DMS 273 (cell line): ENCODE results near the gene PIK3C2A.

Experiments
- DNase-seq: peaks from one replicate; lab custom pipeline; 2025; ENCODE audit not compliant: unreplicated experiment; lab: John Stamatoyannopoulos, UW

The PIK3C2A gene

DNA sequence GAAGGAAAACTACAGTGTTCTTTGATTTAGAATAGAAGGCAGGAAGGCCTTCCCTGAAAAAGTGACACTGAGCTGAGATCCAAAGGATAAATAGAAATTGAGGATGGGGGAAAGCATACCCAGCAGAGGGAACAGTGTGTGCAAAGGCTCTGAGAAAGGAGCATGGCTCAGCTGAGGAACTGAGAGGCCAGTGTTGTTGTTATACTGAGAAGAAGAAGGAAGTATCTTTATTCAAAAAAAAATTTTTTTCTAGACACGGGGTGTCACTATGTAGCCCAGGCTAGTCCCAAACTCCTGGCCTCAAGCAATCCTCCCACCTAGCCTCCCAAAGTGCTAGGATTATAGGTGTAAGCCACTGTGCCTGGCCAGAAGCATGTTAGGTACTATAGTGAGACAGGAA, 3.5 kb upstream of the PIK3C2A start:
- no peak for DNase-seq

DNA sequence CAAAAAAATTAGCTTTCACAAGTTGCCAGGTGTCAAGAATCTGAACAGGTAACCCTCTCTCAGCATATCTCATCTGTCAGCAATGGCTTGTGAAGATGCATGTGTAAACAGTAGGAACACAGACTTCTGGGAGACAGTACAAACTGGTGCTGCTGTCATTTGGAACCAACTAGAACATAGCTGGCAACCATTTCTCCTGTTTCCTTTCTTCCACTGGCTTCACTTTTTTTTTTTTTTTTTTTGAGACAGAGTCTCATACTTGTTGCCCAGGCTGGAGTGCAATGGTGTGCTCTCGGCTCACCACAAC, 2.1 kb upstream of the PIK3C2A start:
- DNase-seq = no peak

DNA sequence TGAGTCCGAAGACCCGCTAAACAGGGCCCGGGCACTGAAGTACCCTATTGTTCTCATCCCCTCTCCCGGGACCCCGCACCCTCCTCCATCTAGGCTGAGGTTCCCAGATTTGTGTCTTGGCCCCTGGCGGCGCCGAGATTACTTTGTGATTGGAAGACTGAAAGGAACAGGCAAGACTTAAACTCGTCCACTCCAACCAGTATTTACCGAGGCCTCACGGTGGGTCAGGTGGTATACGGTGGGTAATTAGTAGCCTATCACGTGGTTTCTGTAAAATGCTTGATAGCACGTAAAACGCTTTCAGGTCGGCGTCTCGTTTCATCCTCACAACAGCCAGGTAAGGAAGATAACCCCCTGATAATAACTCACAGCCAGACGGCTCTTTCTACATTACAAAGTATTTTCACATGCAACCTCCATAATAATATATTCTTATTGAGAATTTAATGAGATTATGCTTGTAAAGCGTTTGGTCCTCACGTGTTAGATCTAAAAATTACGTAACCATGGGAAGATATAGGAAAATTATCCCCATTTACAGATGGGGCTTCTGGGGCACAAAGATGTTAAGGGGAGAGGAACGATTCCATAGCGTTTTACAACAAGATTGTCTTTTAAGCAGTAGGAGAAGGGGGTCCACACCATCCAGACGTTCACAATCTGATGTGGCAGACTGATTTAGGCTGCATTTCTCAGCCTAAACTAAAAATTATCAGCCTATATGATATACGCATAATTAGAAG, 642 bp upstream of the PIK3C2A start:
- peak; percentile 82 for DNase-seq

DNA sequence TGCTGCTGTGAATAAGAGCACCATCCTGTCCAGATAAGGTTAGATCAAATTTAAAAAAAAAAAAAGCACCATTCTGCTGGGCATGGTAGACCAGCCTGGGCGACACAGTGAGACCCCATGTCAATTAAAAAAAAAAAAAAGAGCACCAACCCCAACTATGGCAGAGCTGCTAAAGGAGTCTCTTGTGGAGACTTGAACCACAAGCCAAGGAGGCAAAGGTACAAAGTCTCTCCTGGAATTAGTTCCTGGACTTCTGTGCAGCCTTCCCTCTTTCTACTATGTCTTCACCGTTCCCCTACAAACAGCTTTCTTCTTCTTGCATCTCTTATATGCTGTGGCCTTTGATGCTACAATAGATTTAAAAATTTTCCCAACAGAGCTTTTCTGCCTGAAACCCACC, 1.3 kb downstream of the PIK3C2A start:
- DNase-seq = no peak

DNA sequence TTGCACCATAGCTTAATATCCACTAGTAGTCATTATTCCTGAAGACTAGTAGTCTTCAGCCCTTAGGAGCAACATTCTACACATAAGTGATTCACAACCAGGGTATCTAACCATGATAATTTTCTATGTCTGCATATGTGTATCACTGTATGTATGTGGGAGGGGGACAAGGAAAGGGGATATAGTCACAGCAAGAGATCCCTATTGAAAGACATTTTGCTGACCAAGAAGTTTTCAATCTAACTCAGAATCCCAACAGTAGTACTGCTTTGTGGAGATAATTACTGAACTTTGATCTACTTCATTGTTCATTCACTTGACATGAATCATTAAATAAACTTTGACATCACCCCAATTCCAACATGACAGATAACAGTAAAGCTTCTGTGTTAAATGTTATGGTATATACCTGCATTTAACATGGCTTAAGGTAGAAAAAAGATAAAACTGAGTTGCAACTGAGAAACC, 10.3 kb downstream of the PIK3C2A start:
- no peak for DNase-seq

DNA sequence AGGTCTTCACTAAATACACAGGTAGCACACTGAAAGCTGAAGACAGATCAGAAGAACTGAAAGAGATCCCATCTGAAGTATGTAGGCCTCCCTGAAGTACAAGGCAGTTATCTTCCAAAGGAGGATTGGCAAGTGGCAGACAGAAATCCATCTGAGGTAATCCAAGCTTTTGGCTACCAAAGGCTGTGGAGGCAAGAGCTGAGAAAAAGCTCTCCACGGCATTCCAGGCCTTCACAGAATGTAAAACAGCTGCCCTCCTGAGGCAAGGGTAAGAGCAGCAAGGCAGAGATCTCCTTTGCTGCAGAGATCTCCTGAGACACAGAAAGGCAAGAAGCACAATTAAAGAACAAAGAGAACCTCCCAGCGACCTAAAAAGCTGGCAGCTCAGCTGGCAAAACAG, 19.1 kb downstream of the PIK3C2A start:
- no peak for DNase-seq

DNA sequence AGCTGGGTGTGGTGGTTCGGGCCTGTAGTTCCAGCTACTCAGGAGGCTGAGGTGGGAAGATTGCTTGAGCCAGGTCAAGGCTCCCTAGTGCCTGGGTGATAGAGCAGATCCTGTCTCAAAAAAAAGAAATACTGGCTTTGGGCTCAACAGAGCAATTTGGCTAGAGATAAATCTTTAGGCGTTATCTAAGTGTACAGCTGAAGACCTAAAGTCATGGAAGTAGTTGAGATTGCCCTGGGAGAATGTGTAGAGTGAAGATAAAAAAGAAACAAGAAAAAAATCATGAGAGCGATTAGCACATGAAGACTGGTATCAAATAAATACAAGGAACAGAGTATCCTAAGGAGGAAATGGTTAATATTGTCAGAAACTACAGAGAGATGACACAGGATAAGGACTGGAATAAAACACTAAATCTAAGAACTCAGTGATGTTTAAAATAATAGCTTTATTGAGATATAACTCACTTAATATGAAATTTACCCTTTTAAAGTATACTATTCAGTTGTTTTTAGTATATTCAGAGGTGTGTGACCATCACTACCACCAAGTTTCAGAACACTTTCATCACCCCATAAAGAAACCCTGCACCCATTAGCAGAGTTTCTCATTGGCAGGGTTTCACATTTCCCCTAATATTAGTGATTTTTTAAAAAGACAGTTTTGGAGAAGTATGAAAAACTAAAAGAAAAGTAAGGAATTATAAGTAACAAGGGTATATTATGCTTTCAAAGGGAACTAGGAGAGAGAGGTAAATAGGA, 20.7 kb downstream of the PIK3C2A start:
- no peak for DNase-seq

DNA sequence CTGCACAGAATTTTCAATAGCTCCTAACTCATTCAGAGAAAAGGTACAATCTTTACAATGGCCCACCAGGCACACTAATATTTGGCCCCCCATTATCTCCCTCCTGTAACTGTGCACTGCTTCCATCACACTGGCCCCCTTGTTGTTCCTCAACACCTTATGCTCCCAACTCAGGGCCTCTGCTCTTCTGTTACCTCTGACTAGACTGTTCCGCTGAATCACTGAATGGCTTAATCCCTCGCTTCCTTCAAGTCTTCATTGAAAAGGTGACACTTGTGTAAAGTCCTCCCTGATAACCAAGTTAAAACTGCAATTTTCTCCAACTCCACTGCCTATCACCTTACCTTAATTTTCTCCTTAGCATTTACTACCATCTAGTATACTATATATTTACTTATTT, 21.8 kb downstream of the PIK3C2A start:
- no peak for DNase-seq

DNA sequence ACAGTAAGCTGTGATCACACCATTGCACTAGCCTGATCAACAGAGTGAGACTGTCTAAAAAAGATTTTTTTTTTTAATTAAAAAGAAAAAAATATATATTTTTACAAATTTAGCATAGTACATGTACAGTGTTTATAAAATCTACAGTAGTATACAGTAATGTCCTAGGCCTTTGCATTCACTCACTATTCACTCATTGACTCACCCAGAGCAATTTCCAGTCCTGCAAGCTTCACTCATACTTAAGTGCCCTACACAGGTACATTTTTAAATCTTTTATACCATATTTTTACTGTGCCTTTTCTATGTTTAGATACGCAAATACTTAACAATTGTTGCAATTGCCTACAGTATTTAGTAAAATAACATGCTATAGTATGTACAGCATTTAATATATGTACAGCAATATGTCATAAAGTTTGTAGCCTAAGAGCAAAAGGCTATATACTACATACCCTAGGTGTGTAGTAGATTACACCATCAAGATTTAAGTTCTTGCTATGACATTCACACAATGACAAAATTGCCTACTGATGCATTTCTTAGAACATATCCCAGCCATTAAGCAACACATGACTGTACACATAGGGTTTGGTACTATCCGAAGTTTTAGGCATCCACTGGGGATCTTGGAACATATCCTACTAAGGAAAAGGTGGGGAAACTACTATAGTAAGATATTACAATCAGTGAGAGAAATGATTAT, 22.8 kb downstream of the PIK3C2A start:
- no peak for DNase-seq

DNA sequence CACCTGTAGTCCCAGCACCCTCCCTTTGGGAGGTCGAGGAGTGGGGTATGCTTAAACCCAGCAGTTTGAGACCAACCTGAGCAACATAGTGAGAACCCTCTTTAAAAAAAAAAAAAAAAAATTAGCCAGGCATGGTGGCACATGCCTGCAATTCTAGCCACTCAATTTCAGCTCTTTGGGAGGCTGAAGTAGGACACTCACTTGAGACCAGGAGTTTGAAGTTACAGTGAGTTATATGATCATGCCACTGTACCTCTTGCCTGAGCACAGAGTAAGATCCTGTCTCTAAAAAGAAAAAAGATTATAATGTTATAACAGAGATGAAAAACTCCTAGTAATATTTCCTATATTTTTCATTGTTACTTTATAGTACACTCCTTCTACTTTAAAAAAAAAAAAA, 23.9 kb downstream of the PIK3C2A start:
- DNase-seq = no peak

DNA sequence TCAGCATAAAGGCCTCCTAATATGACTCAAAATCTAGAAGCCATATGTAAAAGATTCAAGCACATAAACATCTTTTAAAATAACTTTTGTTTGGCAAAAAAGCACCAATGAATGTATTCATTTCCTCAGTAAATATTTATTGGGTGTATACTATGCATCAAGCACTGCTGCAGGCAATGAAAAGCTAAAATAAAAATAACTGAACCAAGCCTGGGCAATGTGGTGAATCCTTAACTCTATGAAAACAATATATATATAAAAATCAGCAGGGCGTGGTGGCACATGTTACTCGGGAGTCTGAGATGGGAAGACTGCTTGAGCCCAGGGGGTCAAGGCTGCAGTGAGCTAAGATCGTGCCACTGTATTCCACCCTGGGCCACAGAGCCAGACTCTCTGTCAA, 27.8 kb downstream of the PIK3C2A start:
- no peak for DNase-seq

DNA sequence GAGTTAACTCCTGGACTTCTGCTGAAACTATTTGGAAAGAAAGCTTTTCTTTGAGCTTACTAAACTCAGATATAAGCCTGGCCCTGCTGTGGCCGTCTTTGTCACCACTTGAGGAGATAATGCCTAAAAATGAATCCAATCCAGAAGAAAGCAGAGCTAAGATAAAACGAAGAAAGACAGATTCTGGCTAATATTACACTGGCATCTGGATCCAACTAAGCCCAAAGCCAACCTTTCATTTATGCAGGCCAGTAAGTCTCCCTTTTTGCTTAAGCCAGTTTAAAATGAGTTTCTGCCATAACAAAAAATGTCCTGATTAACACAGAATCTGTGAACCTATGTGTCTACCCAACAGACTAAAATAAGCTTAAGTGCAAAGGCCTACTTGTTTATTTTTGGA, 34.5 kb downstream of the PIK3C2A start:
- DNase-seq = no peak

DNA sequence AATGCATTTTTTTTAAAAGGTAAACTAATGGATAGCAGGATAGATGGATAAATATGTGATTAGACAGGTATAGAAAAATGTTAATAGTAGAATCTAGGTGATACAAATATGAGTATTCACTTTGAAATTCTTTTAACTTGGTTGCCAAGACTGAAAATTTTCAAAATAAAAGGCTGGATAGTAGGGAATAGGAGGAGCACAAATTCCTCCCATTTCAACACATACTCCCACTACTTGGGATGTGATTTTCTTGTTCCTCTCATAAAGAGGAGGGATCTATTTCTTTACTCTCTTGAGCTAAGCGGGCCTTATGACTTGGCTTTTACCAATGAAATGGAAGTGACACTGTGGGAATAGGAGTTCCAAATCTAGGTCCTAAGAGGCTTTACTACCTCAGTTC, 35.9 kb downstream of the PIK3C2A start:
- no peak for DNase-seq

DNA sequence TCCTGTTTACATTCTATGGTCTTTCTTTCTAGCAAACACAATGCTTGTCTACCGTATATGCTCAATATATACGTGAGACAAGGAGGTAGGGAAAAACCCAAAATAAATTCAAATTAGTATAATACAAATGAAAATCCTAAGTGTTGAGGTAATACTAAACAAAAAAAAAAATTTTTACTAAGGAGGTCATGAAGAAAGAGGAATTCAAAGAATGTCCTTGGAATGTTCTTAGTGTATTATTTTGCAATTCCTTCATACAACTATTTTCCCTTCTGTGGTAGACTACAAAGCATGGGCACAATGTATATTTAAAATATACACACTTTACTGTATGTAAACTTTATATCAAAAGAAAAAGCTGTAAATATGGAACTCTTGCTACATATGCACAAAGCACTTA, 36.4 kb downstream of the PIK3C2A start:
- no peak for DNase-seq

DNA sequence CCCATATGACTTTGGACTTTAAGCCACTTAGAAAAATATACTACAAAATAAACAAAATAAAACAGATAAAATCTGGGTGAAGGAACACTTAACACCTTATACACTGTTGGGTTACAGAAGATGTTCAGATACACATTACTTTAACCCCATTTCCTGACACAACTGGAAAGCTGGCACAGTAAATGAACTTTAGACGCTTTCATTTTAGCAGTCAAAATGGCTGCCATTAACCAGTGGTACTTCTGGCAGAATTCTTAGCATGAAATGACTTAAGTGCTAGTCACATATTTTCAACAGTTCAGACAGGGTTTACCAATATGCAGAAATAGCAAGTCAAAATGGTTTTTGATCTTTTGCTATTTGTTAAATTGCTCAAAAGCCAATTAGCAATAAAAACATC, 37.9 kb downstream of the PIK3C2A start:
- DNase-seq = no peak

DNA sequence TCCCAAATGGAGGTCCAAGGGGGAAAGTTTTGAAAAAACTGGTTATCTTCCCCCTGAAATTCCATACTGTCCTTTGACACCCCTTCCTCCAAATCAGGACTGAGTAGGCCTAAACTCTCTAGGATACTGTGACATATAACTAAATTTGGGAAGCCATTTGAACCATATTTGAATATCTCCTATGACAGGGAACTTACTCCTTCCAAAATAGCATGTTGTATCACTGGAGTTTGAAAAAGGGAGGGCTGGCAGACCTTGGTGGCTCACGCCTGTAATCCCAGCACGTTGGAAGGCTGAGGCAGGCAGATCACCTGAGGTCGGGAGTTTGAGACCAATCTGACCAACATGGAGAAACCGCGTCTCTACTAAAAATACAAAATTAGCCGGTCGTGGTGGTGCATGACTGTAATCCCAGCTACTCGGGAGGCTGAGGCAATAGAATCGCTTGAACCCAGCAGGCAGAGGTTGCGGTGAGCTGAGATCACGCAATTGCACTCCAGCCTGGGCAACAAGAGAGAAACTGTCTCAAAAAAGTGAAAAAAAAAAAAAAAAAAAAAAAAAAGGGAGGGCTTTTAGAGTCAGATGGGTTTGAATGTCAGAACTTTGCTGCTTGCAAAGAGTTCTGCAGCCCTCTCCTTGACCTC, 42.4 kb downstream of the PIK3C2A start:
- DNase-seq = no peak

DNA sequence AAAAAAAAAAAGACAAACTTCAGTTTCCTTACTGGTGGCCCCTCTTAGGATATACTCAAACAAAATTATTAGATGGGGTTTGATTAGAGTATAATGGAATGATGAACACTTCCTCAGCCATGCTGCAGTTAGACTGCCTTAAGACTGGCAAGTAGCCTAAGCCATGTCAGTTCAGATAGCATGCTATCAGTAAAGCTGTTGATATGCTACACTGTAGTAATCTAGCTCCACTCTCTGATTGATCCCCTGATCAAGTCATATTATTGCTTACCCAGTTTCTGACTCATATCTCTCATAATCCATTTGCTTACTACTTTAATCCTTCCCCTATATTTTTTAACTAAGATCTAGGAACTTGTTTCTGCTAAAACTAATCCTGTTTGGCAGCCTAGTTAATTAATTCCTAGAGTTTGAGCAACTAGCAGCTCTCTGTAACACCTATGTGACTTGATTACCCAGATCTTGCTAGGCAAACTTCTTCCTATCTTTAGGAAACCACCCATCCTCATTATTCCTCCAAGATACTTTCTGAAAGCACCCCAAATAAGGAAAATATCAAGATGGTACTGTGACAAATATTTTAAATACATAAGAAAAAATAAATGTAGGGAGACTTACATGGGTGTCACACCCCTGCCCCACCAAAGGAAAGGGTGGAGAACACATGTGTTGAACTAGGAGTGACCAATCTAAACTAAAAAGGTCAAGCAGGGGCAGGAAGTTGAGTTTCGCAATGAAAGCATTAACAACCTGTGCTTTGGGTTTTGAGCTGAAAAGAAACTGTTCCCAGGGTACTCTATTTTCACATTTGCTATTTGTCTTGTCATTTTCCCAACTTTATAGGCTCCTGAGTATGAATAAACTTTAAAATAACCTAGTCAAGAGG, 43.2 kb downstream of the PIK3C2A start:
- no peak for DNase-seq

DNA sequence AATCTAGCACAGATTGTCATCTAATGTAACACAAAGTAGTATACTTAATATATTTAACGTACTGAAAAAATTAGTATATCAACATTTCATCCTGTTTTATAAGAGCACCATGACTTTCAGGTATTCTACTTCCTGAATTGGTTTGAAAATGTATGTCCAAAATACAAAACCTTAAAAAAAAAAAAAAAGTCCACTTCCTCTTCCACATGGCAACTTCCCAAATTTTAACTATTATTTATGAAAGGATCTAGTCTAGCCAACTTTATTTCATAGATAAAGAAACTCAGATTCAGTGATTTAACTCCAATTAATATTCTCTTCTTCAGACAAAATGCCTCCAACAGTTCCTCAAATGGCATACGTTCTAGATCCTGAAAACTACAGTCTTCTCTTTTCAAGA, 44.0 kb downstream of the PIK3C2A start:
- no peak for DNase-seq

DNA sequence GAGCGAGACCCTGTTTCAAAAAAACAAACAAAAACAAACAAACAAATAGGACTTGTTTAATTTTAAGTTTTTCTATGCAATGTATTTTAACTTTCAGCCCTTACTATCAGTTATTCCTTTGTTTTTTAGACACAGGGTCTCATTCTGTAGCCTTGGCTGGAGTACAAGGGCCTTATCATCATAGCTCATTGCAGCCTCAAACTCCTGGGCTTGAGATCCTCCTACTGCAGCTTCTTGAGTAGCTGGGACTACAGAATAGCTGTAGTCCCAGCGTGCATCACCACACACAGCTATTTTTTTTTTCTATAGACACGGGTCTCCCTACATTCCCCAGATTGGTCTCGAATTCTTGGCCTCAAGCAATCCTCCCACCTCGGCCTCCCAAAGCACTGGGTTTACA, 44.5 kb downstream of the PIK3C2A start:
- DNase-seq = no peak

DNA sequence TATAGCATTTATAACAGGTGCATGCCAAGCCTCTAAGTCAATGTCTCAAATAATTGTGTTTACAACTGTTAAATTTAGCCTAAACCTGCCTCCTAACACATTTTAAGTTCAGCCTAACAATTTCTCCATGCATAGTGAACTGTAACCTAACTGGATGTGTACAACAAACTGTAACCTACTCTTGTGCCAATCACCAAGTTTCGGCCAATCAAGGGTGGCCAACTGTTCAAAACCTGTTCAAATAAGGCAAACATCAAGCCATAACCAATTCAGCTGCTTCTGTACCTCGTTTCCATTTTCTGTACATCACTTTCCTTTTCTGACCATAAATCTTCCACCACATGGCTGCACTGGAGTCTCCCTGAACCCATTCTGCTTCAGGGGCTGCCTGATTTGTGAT, 45.4 kb downstream of the PIK3C2A start:
- no peak for DNase-seq

DNA sequence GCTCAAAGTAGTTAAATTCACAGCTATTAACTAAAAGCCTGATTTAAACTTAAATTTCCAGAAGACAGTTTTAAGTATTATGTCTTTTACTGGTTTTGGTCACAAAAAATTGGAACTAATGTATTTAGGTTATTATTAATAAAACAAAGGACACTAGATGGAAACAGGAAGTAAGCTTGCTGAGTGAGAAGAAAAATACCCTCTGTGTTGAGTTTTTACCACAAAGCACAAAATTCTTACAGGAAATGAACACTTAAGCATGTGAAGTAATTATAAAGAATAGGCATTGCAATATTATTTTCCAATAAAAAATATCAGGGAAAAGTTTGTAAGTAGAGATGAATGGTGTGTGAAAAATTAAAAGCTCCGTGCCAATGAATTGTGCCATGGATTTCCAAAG, 46.3 kb downstream of the PIK3C2A start:
- DNase-seq = no peak
